Ectodermal cell (in vitro differentiated cells): Measurements from ENCODE around the gene LMAN2.
"Not testable (repeated sequence)": the region's sequence is repeated elsewhere in the genome, so short reads cannot be mapped to it uniquely, and the experiment has no call there.

Source experiments
- H3K27ac ChIP-seq: 2 replicates; pipeline ENCODE4 v1.7.0; 2013; ENCODE audit warnings: mild to moderate bottlenecking, low read depth, low read length; ENCODE audit not compliant: insufficient read depth, poor library complexity, severe bottlenecking
- H3K27me3 ChIP-seq: 2 replicates; pipeline ENCODE4 v1.7.0; 2013; ENCODE audit warnings: mild to moderate bottlenecking, low read length; ENCODE audit not compliant: insufficient read depth, control insufficient read depth, poor library complexity, severe bottlenecking
- H3K36me3 ChIP-seq: one replicate; pipeline ENCODE4 v1.7.0; 2013; ENCODE audit warnings: low read length; ENCODE audit not compliant: control insufficient read depth, insufficient read depth
- H3K4me1 ChIP-seq: one replicate; pipeline ENCODE4 v1.7.0; 2013; ENCODE audit warnings: low read length; ENCODE audit not compliant: control insufficient read depth, insufficient read depth
- H3K4me3 ChIP-seq: 2 replicates; pipeline ENCODE4 v1.7.0; 2013; ENCODE audit warnings: low read depth, low read length, control low read depth; ENCODE audit not compliant: insufficient read depth
- H3K9me3 ChIP-seq: 2 replicates; pipeline ENCODE4 v1.7.0; 2013; ENCODE audit warnings: mild to moderate bottlenecking, low read length, moderate library complexity; ENCODE audit not compliant: control insufficient read depth
- WGBS, 2 experiments: methylation state at CpG; one replicate each; pipeline ENCODE4 v1.1.7; 2013; ENCODE audit warnings: missing lambda C conversion rate in 2 of 2; 5-methylcytosine and 5-hydroxymethylcytosine counted together

Gene LMAN2

DNA sequence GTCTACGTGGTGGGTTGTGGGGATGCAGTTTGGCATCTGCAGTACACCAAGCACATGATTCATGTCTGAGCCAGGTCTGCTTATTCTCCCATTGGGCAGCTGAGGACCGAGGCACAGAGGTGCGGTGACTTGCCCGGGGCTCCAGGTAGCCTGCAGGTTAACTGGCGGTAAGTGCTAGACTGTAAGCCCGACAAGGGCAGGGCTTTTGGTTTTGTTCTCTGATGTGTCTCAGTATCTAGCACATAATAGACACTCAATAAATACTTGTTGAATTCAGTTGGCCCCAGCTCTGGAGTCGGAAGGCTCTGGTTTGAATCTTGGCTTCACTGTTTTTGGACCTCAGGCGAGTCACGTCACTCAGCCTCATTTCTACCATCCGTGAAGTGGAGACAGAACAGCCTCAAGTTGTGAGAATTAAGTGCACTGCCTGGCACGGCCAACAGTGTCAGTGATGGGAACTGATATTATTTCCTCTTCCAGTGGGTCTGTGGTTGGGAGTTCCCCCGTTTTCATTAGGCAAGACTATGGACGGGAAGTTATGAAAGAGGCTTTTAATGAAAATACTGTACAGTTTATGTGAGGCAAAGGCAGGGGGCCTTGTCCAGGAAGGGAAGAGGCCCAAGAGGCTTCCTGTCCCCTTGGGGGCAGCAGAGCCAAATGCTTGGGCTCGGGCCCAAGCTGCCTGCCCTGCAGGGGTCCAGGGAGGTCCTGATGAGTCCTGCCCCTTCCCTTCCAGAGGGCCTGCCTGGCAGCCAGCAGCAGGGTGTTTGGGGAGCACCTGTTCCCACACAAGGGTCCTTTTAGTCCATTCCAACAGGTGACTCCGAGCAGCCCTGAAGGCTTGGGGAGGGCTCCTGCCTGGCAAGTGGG is 44.6 kb downstream of the LMAN2 start:
- no peak overlapping the region for H3K4me3 ChIP-seq
- no peaks in the 10 kb centered on the region for H3K9me3 ChIP-seq
- 93 to 95% methylated on average over 15 of the region's 15 CpGs for WGBS, 2 experiments
- H3K4me1 ChIP-seq: peaks cover 12% of the 10 kb centered on the region
- peaks cover 18% of the 10 kb centered on the region for H3K36me3 ChIP-seq
- no peak overlapping the region for H3K27ac ChIP-seq
- peaks cover 7% of the 10 kb centered on the region for H3K27me3 ChIP-seq

DNA sequence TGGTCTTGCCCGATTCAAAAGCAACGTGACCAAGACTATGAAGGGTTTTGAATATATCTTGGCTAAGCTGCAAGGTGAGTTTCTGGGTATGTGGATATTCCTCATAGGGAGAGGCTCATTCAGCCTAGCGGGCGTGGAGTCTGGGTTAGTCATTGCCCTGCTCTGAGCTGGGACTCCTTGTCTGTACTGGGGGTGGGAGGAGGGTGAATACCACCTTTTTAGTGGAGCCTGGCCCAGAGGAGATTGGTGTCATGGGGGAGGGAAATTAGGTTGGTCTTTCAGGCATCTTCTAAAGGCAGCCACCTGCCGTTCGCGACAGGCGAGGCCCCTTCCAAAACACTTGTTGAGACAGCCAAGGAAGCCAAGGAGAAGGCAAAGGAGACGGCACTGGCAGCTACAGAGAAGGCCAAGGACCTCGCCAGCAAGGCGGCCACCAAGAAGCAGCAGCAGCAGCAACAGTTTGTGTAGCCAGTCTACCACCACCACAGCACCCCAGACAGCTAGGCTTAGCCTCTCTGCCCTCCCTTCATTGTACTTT is 45.3 kb downstream of the LMAN2 start:
- Histone ChIP-seq H3K36me3 (peaks cover 18% of the 10 kb centered on the region), H3K4me1 (peaks cover 12% of the 10 kb centered on the region)
- not testable (repeated sequence) for H3K4me3 ChIP-seq, H3K9me3 ChIP-seq, H3K27me3 ChIP-seq, H3K27ac ChIP-seq
- WGBS, 2 experiments: 95 to 96% methylated on average over 11 of the region's 11 CpGs

DNA sequence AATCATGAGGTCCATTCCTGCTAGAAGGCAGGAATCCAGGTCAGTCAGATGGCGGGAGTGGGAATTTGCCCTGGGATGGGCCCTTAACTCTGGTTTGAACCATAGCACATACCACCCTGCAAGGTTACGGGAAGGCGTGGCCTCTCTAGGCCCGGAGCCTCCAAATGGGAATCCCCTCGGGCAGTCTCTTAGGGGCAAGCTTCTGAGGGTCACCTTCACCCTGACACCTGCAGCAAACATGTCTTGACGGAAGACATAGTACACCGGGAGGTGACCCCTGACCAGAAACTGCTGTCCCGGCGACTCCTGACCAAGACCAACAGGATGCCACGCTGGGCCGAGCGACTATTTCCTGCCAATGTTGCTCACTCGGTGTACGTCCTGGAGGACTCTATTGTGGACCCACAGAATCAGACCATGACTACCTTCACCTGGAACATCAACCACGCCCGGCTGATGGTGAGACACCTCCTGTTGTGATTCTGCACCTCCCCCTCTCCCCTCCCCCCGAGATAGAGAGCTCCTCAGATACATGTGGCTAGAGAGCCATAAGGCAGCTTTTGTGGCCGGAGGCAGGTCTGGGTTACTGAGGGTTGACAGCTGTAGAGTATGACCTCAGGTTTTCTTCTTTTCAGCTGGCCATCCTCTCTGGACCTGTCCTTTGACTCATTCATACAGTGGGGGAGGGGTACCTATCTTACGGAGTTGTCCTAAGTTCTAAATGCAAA is 46.9 kb downstream of the LMAN2 start:
- H3K9me3 ChIP-seq: no peaks in the 10 kb centered on the region
- peaks cover 7% of the 10 kb centered on the region for H3K27me3 ChIP-seq
- WGBS, 2 experiments: 59 to 63% methylated on average over 19 of the region's 19 CpGs
- peak overlapping the region; percentile 94 for H3K4me3 ChIP-seq
- H3K4me1 ChIP-seq: peaks cover 1% of the 10 kb centered on the region
- peaks cover 18% of the 10 kb centered on the region for H3K36me3 ChIP-seq
- no peak overlapping the region for H3K27ac ChIP-seq

DNA sequence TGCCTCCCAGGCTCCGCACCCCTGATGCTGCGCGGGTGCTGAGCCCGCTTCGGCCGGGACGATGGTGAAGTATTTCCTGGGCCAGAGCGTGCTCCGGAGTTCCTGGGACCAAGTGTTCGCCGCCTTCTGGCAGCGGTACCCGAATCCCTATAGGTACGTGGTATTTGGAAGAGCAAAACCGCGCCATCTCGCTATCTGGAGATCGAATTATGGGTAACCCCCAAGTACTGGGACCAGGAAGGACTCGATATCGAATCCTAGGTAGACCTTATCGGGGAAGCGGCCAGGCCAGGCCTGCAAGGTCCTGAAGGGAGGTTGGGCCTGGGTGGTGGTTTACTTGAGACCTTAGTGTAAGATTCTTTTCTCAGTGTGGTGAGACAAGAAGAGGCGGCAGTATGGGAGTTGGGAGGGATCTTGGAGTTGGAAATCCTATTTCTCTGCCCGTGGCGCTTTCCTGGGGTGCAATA is 47.5 kb downstream of the LMAN2 start:
- H3K9me3 ChIP-seq: no peaks in the 10 kb centered on the region
- 1 to 2% methylated on average over 25 of the region's 25 CpGs for WGBS, 2 experiments
- peaks cover 7% of the 10 kb centered on the region for H3K27me3 ChIP-seq
- peak overlapping the region; percentile 94 for H3K4me3 ChIP-seq
- H3K27ac ChIP-seq: no peak overlapping the region
- H3K36me3 ChIP-seq: peaks cover 18% of the 10 kb centered on the region
- H3K4me1 ChIP-seq: peaks cover 6% of the 10 kb centered on the region

DNA sequence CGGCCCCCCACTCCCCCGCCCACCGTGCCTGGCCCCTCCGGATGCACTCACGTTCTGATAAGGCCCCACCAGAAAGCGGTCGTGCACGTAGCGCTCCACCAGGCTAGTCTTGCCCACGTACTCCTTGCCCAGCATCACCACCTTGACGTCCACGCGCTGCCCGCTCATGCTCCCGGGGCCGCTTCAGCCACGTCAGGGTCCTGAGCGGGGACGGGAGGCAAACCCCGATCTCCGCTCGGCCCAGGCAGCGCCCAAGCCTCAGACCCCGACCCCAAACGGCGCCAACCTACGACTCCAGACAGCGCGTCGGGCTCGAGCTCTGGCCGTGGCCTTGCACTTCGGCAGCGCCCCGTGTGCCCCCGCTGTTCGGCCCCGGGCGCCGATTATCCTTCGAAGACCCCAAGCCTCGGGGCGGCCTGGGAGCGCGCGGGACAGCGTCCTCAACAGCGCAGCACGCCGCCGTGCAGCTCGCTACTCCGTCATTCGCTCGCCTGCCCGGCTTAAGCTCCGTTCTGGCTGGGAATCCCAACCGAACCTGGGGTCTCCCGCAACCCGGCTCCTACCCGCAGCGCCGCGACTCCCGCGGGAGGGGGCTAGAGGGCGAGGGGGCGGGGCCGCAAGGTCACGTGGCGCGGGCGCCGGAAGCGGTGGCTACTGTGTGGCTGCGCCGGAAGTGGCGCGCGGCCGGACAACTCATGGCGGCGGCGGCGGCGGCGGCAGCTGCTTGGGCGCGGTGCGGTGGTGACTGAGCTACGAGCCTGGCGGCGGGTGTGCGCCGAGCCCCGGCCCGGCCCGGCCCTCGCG is 48.1 kb downstream of the LMAN2 start, which contains the start of the genes PRELID1 and RAB24:
PRELID1 (plus strand) TSS at position 679 of the 804 bp plus-strand sequence. CDS start 187 bp downstream, outside the sequence.
RAB24 (minus strand) TSS at position 599 of the 804 bp plus-strand sequence; CDS start at position 168, 431 bp downstream.
- WGBS, 2 experiments: 1% methylated on average over 100 of the region's 100 CpGs
- Histone ChIP-seq H3K4me3 (peak within 1 kb of the TSS; percentile 94), H3K4me1 (peaks cover 6% of the 10 kb centered on the region), H3K36me3 (peaks cover 18% of the 10 kb centered on the region), H3K27me3 (peaks cover 7% of the 10 kb centered on the region), H3K9me3 (no peaks in the 10 kb centered on the region), H3K27ac (no peak within 1 kb of the TSS)

DNA sequence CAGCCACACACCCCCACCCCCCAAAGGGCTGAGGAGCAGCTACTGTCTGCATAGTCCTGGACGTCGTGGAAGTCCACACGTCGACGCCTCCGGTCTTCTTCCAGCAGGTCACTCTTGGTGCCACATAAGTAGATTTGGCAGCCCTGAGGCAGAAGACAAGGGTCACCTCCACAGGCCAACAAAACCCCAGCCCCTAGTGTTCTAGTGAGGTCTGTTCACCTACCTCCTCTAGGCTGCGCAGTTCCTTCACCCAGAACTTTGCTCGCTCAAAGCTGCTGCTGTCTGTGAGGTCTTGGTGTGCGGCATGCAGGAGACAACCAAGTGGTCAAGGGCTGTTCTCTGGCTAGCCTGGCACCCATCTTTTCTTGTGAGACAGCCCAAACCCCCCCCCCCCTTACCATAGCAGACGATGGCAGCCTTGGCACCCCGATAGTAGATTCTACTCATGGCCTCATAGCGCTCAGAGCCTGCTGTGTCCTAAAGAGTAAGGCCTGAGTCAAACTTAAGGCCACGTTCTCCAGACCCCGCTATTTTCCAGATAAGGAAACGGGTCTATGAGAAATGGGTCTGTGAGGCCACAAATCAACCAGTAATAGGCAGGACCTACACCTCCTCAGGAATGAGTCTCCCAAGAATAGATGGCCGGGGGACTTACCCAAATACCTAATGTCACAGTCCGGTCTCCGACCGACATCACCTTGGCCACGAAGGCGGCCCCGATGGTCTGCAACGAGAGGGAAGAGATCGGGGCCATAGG is 48.9 kb downstream of the LMAN2 start:
- H3K27ac ChIP-seq: no peak overlapping the region
- H3K4me3 ChIP-seq: peak overlapping the region; percentile 94
- peaks cover 6% of the 10 kb centered on the region for H3K4me1 ChIP-seq
- peaks cover 20% of the 10 kb centered on the region for H3K36me3 ChIP-seq
- H3K9me3 ChIP-seq: no peaks in the 10 kb centered on the region
- H3K27me3 ChIP-seq: peaks cover 7% of the 10 kb centered on the region
- WGBS, 2 experiments: 49 to 50% methylated on average over 24 of the region's 24 CpGs

DNA sequence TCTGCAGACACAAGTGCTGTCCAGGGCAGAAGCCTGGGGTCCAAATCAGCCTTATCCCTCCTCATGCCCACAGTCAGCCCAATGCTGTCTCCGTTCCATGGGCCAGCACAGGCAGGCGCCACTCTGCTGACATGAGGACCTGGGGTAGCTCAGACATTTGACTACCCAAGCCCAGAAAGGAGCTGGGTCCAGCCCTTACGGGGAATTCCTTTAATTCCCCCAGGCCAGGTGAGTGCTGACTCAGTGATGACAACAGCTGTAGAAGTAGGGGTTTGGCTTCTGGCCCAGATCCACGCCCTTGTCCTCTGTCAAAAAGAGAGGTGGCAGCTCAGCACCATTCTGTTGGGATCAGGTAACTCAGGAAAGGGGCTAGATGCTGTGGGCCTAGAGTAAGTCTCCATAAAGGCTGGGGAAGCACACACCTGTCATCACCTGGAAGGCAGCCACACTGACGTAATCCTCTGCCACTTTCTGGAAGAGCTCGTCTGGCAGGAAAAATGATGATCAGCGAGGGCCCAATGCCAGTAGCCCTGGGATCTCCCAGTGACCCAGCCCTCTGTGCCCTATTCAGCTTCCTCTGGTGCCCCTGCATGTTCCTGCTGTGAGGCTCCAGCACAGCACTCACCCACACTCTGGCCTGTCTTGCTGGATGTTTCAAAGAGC is 49.8 kb downstream of the LMAN2 start:
- Histone ChIP-seq H3K4me1 (peaks cover 6% of the 10 kb centered on the region), H3K9me3 (no peaks in the 10 kb centered on the region), H3K4me3 (no peak overlapping the region), H3K36me3 (peaks cover 14% of the 10 kb centered on the region), H3K27ac (no peak overlapping the region), H3K27me3 (peaks cover 7% of the 10 kb centered on the region)
- 93 to 94% methylated on average over 7 of the region's 7 CpGs for WGBS, 2 experiments

DNA sequence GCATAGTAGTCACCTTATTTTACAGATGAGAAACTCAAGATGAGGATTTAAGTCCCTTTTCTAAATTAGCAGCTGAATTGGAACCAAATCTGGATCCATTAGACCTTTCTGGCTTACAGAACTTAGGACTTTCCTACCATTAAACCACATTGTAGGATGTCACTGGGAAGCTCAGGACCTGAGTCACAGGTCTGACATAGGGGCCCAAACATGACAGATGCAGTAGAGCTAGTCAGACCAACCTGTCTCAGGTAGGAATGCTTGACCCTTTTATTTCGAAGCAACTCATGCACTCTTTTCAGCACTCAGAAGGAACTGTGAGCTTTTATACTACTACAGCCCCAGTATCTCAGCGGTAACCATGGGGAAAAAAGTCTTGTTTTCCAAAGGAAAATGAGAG is 50.5 kb downstream of the LMAN2 start:
- WGBS, 2 experiments: 88 to 94% methylated on average over 2 of the region's 2 CpGs
- Histone ChIP-seq H3K27ac (no peak overlapping the region), H3K4me3 (no peak overlapping the region), H3K9me3 (no peaks in the 10 kb centered on the region), H3K4me1 (peaks cover 6% of the 10 kb centered on the region), H3K27me3 (peaks cover 7% of the 10 kb centered on the region), H3K36me3 (peaks cover 14% of the 10 kb centered on the region)
